ENCODE data around the gene CCSER1.
"Not testable (repeated sequence)": the region's sequence is repeated elsewhere in the genome, so short reads cannot be mapped to it uniquely, and the experiment has no call there.

Gene CCSER1

DNA sequence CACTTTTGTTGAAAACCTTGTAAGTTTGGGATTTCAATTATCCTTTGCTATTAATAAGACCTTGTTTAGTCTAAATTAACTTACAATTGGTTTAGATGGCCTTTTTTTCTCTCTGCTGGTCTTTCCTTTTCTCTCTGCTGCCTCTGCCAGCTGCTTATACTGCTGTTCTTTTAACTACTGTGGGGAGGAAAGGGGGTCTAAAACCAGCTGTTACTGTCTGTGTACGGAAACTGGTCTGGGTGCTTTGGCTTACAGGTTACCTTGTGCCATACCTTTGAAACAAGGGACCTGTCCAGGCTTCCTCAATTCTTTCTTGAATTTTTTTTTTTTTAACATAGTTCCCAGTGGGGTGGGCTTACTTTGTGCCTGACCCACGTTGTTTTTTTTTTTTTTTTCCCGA is 1230.8 kb downstream of the CCSER1 start:
- H3K4me2 ChIP-seq (ENCODE audit: low read length); H3K4me3 ChIP-seq (ENCODE audit: low read length); H3K27me3 ChIP-seq (ENCODE audit: control insufficient read depth, insufficient read depth, low read length); H3K9ac ChIP-seq (ENCODE audit: low read depth, low read length); H3K9me3 ChIP-seq (replicated peaks; ENCODE audit: low read length); H3K36me3 ChIP-seq (ENCODE audit: insufficient read depth, low read length); H3K4me1 ChIP-seq (ENCODE audit: control insufficient read depth, insufficient read depth, low read length): not testable (repeated sequence)

DNA sequence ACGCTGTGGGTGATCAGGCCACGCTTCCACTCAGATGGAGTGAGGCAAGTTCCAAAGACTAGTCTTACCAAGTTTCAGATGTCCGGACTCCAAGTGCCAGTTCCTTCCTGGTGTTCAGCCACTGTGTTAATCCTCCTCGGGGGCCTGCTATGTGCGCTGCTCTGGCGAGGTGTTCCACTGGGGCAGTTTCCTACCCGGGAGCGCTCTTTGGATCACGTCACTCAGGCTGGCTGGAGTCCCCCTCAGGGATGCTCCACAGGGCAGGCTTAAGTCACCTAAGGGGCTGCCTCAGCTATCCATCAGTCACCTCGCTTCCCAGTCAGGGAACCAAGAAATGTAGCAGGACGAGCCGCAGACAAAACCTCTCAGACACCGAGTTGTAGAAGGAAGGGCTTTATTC is 1231.4 kb downstream of the CCSER1 start:
- H3K27me3 ChIP-seq (ENCODE audit: control insufficient read depth, insufficient read depth, low read length); H3K4me2 ChIP-seq (ENCODE audit: low read length); H3K9me3 ChIP-seq (replicated peaks; ENCODE audit: low read length); H3K4me3 ChIP-seq (ENCODE audit: low read length); H3K4me1 ChIP-seq (ENCODE audit: control insufficient read depth, insufficient read depth, low read length); H3K36me3 ChIP-seq (ENCODE audit: insufficient read depth, low read length); H3K9ac ChIP-seq (ENCODE audit: low read depth, low read length): not testable (repeated sequence)

DNA sequence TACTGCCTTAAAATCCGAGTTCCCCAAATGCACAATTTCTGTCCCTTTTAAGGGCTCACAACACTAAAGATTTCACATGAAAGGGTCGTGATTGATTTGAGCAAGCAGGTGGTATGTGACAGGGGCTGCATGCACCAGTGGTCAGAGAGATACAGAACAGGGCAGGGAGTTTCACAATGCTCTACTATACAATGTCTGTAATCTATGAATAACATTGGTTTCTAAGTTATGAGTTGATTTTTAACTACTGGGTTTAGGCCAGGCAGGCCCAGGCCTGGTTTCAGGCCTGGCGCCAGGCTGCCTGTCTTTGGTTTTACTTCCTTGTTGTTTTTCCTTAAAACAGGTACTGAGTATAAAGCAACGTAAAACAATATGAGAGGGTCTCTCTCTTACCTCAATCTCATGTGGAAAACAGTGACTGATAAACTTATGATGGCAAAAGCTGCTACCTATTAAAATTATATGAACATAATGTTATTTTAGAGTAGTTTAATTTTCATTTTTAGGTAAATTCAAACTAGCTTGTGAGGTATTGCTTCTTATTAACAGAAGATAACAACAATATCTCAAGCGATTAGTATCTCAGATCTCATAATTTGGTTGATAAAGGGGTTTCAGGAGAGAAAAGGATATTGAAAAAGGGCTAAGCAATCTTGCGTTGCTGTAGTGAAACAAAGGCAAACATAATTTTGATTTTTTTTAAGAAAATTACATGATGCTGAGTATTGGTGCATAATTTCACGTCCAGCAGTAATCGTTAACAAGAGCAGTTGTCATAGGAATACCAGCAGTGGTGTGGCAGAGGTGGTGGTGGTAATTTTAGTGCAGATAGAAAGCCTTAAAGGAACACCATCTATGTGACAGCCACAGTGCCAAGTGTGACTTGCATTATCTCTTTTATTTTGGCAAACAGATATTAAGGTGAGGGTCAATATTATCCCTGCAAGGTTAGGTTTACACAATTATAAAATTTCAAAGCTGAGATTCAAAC is 1232.1 kb downstream of the CCSER1 start:
- Histone ChIP-seq H3K4me3 (ENCODE audit: low read length) (no peak overlapping the region), H3K9me3 (replicated peaks; ENCODE audit: low read length) (no peaks in the 10 kb centered on the region), H3K27me3 (ENCODE audit: control insufficient read depth, insufficient read depth, low read length) (no peaks in the 10 kb centered on the region), H3K4me1 (ENCODE audit: control insufficient read depth, insufficient read depth, low read length) (no peaks in the 10 kb centered on the region), H3K9ac (ENCODE audit: low read depth, low read length) (no peak overlapping the region), H3K36me3 (ENCODE audit: insufficient read depth, low read length) (no peaks in the 10 kb centered on the region), H3K4me2 (ENCODE audit: low read length) (no peak overlapping the region)

DNA sequence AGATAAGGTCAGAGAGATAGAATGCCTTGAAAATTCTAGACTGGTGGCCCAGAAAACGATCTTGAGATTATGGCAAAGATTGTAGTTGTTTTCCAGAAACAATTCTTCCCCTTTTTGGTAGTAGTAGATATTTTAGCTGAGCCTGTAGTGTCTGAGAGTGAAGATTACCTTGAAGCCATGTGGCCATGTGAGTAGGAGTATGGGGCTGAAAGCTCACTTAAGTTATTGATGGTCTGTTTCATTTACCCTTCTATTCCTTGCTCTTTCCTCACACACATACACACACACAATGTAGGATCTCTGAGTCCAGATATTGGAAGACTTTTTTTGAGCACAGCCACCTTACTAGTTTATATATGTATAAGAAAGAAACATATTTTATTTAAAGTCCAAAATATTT is 1234.9 kb downstream of the CCSER1 start:
- H3K9me3 ChIP-seq (replicated peaks; ENCODE audit: low read length), result no peaks in the 10 kb centered on the region
- no peak overlapping the region for H3K4me3 ChIP-seq (ENCODE audit: low read length)

DNA sequence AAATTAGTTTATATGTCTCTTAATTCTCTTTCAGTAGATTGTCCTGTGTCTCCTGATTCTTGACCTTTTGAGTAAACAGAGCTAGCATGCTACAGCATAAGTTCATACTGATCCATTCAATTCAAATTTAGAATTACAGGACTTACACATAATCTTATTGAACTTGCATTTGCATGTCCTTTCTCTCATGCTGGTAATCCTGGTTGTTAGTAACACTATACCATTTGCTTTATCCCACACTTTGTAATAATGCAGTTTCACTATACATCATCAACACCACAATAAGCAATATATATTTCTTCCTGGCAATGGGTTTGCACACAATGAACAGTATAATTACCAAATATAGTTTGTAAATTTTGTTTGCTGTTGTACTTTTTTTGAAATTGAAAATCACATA is 1239.4 kb downstream of the CCSER1 start:
- Histone ChIP-seq H3K4me2 (ENCODE audit: low read length) (no peak overlapping the region), H3K9me3 (replicated peaks; ENCODE audit: low read length) (no peaks in the 10 kb centered on the region), H3K27me3 (ENCODE audit: control insufficient read depth, insufficient read depth, low read length) (no peaks in the 10 kb centered on the region), H3K36me3 (ENCODE audit: insufficient read depth, low read length) (no peaks in the 10 kb centered on the region), H3K4me3 (ENCODE audit: low read length) (no peak overlapping the region), H3K4me1 (ENCODE audit: control insufficient read depth, insufficient read depth, low read length) (no peaks in the 10 kb centered on the region), H3K9ac (ENCODE audit: low read depth, low read length) (no peak overlapping the region)

More for the DNA sequence above, 1234.9 kb downstream of the CCSER1 start:
- H3K9ac ChIP-seq (ENCODE audit: low read depth, low read length), result no peak overlapping the region
- H3K27me3 ChIP-seq (ENCODE audit: control insufficient read depth, insufficient read depth, low read length), result no peaks in the 10 kb centered on the region
- no peaks in the 10 kb centered on the region for H3K4me1 ChIP-seq (ENCODE audit: control insufficient read depth, insufficient read depth, low read length)
- no peaks in the 10 kb centered on the region for H3K36me3 ChIP-seq (ENCODE audit: insufficient read depth, low read length)
- H3K4me2 ChIP-seq (ENCODE audit: low read length), result no peak overlapping the region

DNA sequence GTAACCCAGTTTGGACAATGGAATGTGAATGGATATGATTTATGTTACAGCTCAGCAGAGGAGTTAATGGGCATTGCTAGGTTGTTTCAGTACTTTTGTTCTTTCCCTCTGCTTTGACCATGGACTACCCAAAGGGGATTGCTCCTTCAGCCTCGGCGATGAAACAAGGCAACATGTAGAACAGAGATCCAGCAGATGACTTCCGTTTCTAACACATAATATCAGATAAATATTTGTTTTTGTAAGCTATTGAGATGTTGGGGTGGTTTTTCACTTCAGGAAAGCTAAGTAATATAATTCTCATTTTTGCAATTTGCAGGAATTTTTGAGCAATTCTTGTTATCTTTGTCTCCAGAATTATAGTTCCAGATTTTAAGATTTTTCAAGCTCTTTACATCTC is 1241.9 kb downstream of the CCSER1 start:
- peaks cover 3% of the 10 kb centered on the region for H3K9me3 ChIP-seq (replicated peaks; ENCODE audit: low read length)
- no peak overlapping the region for H3K9ac ChIP-seq (ENCODE audit: low read depth, low read length)
- H3K4me1 ChIP-seq (ENCODE audit: control insufficient read depth, insufficient read depth, low read length), result no peaks in the 10 kb centered on the region
- no peak overlapping the region for H3K4me2 ChIP-seq (ENCODE audit: low read length)
- H3K36me3 ChIP-seq (ENCODE audit: insufficient read depth, low read length), result no peaks in the 10 kb centered on the region
- H3K4me3 ChIP-seq (ENCODE audit: low read length), result no peak overlapping the region
- no peaks in the 10 kb centered on the region for H3K27me3 ChIP-seq (ENCODE audit: control insufficient read depth, insufficient read depth, low read length)

DNA sequence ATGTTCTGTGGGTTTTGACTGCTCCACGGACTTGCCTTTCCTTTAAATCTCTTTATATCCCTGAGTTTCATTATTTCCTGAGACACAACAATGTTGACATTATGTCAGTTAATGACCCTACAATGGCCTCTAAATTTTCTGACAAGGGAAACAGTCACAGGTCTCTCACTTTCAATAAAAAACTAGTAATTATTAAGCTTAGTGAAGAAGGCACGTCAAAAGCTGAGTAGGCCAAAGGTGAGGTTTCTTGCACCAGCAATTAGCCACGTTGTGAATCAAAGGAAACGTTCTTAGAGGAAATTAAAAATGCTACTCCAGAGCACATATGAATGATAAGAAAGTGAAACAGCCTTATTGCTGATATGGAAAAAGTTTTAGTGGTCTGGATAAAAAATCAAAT is 1246.4 kb downstream of the CCSER1 start:
- peaks cover 3% of the 10 kb centered on the region for H3K9me3 ChIP-seq (replicated peaks; ENCODE audit: low read length)
- no peak overlapping the region for H3K4me2 ChIP-seq (ENCODE audit: low read length)
- H3K27me3 ChIP-seq (ENCODE audit: control insufficient read depth, insufficient read depth, low read length), result no peaks in the 10 kb centered on the region
- no peaks in the 10 kb centered on the region for H3K36me3 ChIP-seq (ENCODE audit: insufficient read depth, low read length)
- H3K4me3 ChIP-seq (ENCODE audit: low read length), result no peak overlapping the region
- H3K9ac ChIP-seq (ENCODE audit: low read depth, low read length), result no peak overlapping the region
- H3K4me1 ChIP-seq (ENCODE audit: control insufficient read depth, insufficient read depth, low read length), result no peaks in the 10 kb centered on the region

DNA sequence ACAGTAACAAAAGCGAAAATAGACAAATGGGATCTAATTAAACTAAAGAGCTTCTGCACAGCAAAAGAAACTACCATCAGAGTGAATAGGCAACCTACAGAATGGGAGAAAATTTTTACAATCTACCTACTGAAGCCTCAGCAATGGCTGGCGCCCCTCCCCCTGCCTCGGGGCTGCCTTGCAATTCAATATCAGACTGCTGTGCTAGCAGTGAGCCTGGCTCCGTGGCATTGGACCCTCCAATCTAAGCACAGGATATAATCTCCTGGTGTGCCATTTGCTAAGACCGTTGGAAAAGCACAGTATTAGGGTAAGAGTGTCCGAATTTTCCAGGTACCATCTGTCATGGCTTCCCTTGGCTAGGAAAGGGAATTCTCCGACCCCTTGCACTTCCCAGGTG is 1278.2 kb downstream of the CCSER1 start:
- H3K4me2 ChIP-seq (ENCODE audit: low read length); H3K4me1 ChIP-seq (ENCODE audit: control insufficient read depth, insufficient read depth, low read length); H3K27me3 ChIP-seq (ENCODE audit: control insufficient read depth, insufficient read depth, low read length); H3K9ac ChIP-seq (ENCODE audit: low read depth, low read length); H3K4me3 ChIP-seq (ENCODE audit: low read length); H3K36me3 ChIP-seq (ENCODE audit: insufficient read depth, low read length); H3K9me3 ChIP-seq (replicated peaks; ENCODE audit: low read length): not testable (repeated sequence)

DNA sequence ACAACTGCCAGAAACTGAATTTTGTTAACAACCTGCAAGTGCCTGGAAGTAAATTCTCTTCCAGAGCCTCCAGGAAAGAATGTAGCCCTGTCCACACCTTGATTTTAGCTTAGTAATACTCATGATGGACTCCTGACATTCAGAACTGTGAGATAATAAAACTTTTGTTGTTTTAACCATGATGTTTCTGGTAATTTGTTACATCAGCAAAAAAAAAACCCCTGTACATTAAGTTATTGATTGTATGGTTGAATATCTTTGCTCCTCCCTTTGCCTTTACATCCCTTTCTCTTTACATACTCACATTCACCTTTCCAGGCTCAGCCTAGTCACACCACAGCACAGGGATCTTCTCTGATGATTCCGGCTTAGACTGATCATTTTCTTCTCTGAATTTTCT is 1294.8 kb downstream of the CCSER1 start:
- H3K4me2 ChIP-seq (ENCODE audit: low read length), result no peak overlapping the region
- H3K4me1 ChIP-seq (ENCODE audit: control insufficient read depth, insufficient read depth, low read length), result no peaks in the 10 kb centered on the region
- H3K9ac ChIP-seq (ENCODE audit: low read depth, low read length), result no peak overlapping the region
- peaks cover 3% of the 10 kb centered on the region for H3K9me3 ChIP-seq (replicated peaks; ENCODE audit: low read length)
- H3K36me3 ChIP-seq (ENCODE audit: insufficient read depth, low read length), result no peaks in the 10 kb centered on the region
- no peak overlapping the region for H3K4me3 ChIP-seq (ENCODE audit: low read length)
- no peaks in the 10 kb centered on the region for H3K27me3 ChIP-seq (ENCODE audit: control insufficient read depth, insufficient read depth, low read length)

DNA sequence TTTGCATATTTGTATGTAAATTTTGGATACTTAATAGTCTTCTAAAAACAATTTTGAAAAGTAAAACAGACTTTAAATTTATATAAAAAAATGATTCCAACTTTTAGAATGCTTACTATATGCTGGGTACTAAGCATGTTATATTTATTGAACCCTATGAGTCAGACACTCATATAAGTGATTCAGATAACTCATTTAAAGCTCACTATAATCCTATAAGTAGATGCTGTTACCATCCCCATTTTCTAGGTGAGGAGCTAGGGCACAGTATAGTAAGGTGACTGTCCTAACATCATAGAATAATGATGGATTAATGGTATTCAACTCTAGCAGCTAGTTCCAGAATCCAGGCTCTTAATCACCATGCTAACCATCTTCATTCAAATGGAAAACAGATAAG is 1299.5 kb downstream of the CCSER1 start:
- no peaks in the 10 kb centered on the region for H3K4me1 ChIP-seq (ENCODE audit: control insufficient read depth, insufficient read depth, low read length)
- H3K36me3 ChIP-seq (ENCODE audit: insufficient read depth, low read length), result no peaks in the 10 kb centered on the region
- H3K4me3 ChIP-seq (ENCODE audit: low read length), result no peak overlapping the region
- H3K9me3 ChIP-seq (replicated peaks; ENCODE audit: low read length), result peaks cover 6% of the 10 kb centered on the region
- H3K9ac ChIP-seq (ENCODE audit: low read depth, low read length), result no peak overlapping the region
- no peak overlapping the region for H3K4me2 ChIP-seq (ENCODE audit: low read length)
- no peaks in the 10 kb centered on the region for H3K27me3 ChIP-seq (ENCODE audit: control insufficient read depth, insufficient read depth, low read length)

DNA sequence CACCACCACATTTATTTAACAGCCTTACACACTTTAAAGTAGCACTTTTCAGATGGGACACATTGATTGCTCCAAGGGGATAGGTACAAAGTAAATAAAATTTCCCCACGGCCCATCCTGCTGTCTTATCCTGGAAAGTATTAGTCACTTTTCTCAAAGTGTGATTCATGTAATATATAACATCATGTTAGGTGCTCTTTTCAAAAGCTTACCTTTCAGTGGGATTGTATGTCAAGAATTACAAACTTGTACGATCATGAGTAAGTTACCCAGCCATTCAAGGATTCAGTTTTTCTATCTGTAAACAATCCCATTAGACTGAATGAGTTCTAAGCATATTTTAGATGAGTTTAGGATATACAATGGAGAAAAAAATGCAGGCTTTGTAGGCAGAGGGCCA is 1300.0 kb downstream of the CCSER1 start:
- Histone ChIP-seq H3K4me3 (ENCODE audit: low read length) (no peak overlapping the region), H3K9ac (ENCODE audit: low read depth, low read length) (no peak overlapping the region), H3K9me3 (replicated peaks; ENCODE audit: low read length) (peaks cover 6% of the 10 kb centered on the region), H3K4me2 (ENCODE audit: low read length) (no peak overlapping the region), H3K4me1 (ENCODE audit: control insufficient read depth, insufficient read depth, low read length) (no peaks in the 10 kb centered on the region), H3K27me3 (ENCODE audit: control insufficient read depth, insufficient read depth, low read length) (no peaks in the 10 kb centered on the region), H3K36me3 (ENCODE audit: insufficient read depth, low read length) (no peaks in the 10 kb centered on the region)

DNA sequence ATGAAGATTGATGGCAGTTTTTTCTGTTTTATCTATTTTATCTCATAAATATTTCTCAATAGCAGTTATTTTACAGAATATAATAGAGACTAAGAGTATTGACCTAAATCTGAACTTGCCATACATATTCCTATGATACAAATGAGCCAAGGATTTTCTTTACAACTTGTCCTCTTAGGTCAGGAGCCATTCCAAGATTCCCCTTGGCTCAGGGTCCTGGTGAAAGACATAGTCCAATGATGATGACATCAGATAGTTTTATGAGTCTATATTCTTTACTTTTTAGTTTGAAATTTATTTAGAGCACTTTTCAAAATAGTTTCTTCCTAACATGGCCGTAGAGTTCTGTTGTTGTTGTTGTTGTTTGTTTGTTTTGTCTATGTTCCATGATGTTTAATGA is 1307.4 kb downstream of the CCSER1 start:
- H3K4me1 ChIP-seq (ENCODE audit: control insufficient read depth, insufficient read depth, low read length), result no peaks in the 10 kb centered on the region
- H3K27me3 ChIP-seq (ENCODE audit: control insufficient read depth, insufficient read depth, low read length), result no peaks in the 10 kb centered on the region
- no peaks in the 10 kb centered on the region for H3K9me3 ChIP-seq (replicated peaks; ENCODE audit: low read length)
- no peak overlapping the region for H3K4me2 ChIP-seq (ENCODE audit: low read length)
- no peaks in the 10 kb centered on the region for H3K36me3 ChIP-seq (ENCODE audit: insufficient read depth, low read length)
- no peak overlapping the region for H3K4me3 ChIP-seq (ENCODE audit: low read length)
- no peak overlapping the region for H3K9ac ChIP-seq (ENCODE audit: low read depth, low read length)
